Activated CD8-positive, alpha-beta T cell treated with anti-CD3 and anti-CD28 coated beads for 36 hours (primary cell): Measurements from ENCODE around the gene CD109. TPM values are rescaled to one million over a fixed set of nuclear protein-coding genes. Genes with fewer than 3 reads are reported as not detected.
A peak's percentile ranks its signal among the peaks of the same experiment; 100 is the strongest.
"Not testable (repeated sequence)": the region's sequence is repeated elsewhere in the genome, so short reads cannot be mapped to it uniquely, and the experiment has no call there.

Source experiments
- ATAC-seq: fragments of 200-7000 bp; cut with Tn5 transposase; one replicate; pipeline ENCODE4 v1.10.0; 2021; ENCODE audit warnings: mild to moderate bottlenecking, moderate library complexity
- CTCF ChIA-PET: fragments of 350-600 bp; sonication (Branson Sonifier 250); formaldehyde crosslinking; loops from one replicate; lab custom pipeline; 2021; ENCODE audit warnings: antibody characterized with exemption; lab: Charles Lee
- POLR2A ChIA-PET: fragments of 350-600 bp; sonication (Branson Sonifier 250); formaldehyde crosslinking; loops from one replicate; lab custom pipeline; 2021; ENCODE audit warnings: antibody characterized with exemption; lab: Charles Lee
- DNase-seq: peaks from one replicate; pipeline ENCODE4 v3.0.0-alpha.2; 2020
- H3K27ac Mint-ChIP-seq: one replicate; pipeline ENCODE4 v1.8.0; 2021; ENCODE audit warnings: mild to moderate bottlenecking, mixed read lengths
- H3K27me3 Mint-ChIP-seq: one replicate; pipeline ENCODE4 v1.8.0; 2021; ENCODE audit warnings: mixed read lengths
- H3K36me3 Mint-ChIP-seq: one replicate; pipeline ENCODE4 v1.8.0; 2021; ENCODE audit warnings: low read depth, mixed read lengths
- H3K4me1 Mint-ChIP-seq: one replicate; pipeline ENCODE4 v1.8.0; 2021; ENCODE audit warnings: low read depth, mixed read lengths
- H3K4me3 Mint-ChIP-seq: one replicate; pipeline ENCODE4 v1.8.0; 2021; ENCODE audit warnings: mild to moderate bottlenecking, moderate library complexity, mixed read lengths
- H3K9me3 Mint-ChIP-seq: one replicate; pipeline ENCODE4 v1.8.0; 2021; ENCODE audit warnings: mixed read lengths
- CTCF ChIP-seq: fragments of 200-600 bp; IDR thresholded peaks from one replicate; pipeline ENCODE4 v1.8.0; 2022; ENCODE audit warnings: antibody characterized with exemption, mild to moderate bottlenecking
- intact Hi-C: fragments of 100-400 bp; cut with micrococcal nuclease; formaldehyde crosslinking; loops from one replicate; pipeline ENCODE4 v1.10.0; 2022
- total RNA-seq, 2 experiments: library from RNA; stranded (reverse); gene quantifications; one replicate each; pipeline ENCODE4 v1.2.3, GENCODE V29; 2021

The CD109 gene
- total RNA-seq, 2 experiments from 2014 or later, result 9.5 to 10.6 TPM

GRCh38 chr6:73802366-73802765 lies 106.4 kb downstream of the CD109 start:
- CTCF ChIA-PET, result interaction anchor here (0.9 to 1.8 kb wide), 2 partner anchors 12 to 35 kb away, joined by 3 to 6 read pairs; no protein-coding TSS in a partner anchor
- no peak for ATAC-seq
- H3K27ac Mint-ChIP-seq, result no peak overlapping the region
- H3K36me3 Mint-ChIP-seq, result no peaks in the 10 kb centered on the region
- peaks cover 11% of the 10 kb centered on the region for H3K4me1 Mint-ChIP-seq
- TF ChIP-seq CTCF, result no peak
- intact Hi-C loops, result no loop called here
- no peak for DNase-seq
- no peaks in the 10 kb centered on the region for H3K27me3 Mint-ChIP-seq
- POLR2A ChIA-PET, result no interaction called here
- H3K9me3 Mint-ChIP-seq, result no peaks in the 10 kb centered on the region
- H3K4me3 Mint-ChIP-seq, result no peak overlapping the region

- Mint-ChIP-seq H3K4me3 (no peak overlapping the region), H3K27me3 (no peaks in the 10 kb centered on the region), H3K4me1 (peaks cover 6% of the 10 kb centered on the region), H3K36me3 (no peaks in the 10 kb centered on the region), H3K27ac (no peak overlapping the region), H3K9me3 (no peaks in the 10 kb centered on the region)
- ChIA-PET POLR2A (interaction anchor here (1.2 kb wide), 1 partner anchor 24 kb away, joined by 3 read pairs; no protein-coding TSS in a partner anchor), CTCF (interaction anchor here (0.9 to 1.8 kb wide), 2 partner anchors 37 to 52 kb away, joined by 3 to 6 read pairs; no protein-coding TSS in a partner anchor)
- ATAC-seq, result no peak
- intact Hi-C loops, result no loop called here
- no peak for TF ChIP-seq CTCF
- DNase-seq, result peak; percentile 6
Measured at GRCh38 chr6:73803562-73804241, 107.7 kb downstream of the CD109 start.

GRCh38 chr6:73805221-73805620 lies 109.2 kb downstream of the CD109 start:
- H3K9me3 Mint-ChIP-seq, H3K4me1 Mint-ChIP-seq, POLR2A ChIA-PET, ATAC-seq, H3K27me3 Mint-ChIP-seq, CTCF ChIA-PET, H3K36me3 Mint-ChIP-seq, H3K4me3 Mint-ChIP-seq, intact Hi-C loops, DNase-seq, H3K27ac Mint-ChIP-seq: not testable (repeated sequence)

GRCh38 chr6:73805982-73806381 lies 110.0 kb downstream of the CD109 start:
- H3K9me3 Mint-ChIP-seq, H3K27ac Mint-ChIP-seq, H3K36me3 Mint-ChIP-seq, H3K27me3 Mint-ChIP-seq, ATAC-seq, DNase-seq, H3K4me1 Mint-ChIP-seq, H3K4me3 Mint-ChIP-seq, CTCF ChIA-PET, POLR2A ChIA-PET, intact Hi-C loops: not testable (repeated sequence)

- TF ChIP-seq CTCF, result no peak
- peaks cover under 1% of the 10 kb centered on the region for H3K27me3 Mint-ChIP-seq
- intact Hi-C loops, result no loop called here
- ChIA-PET CTCF (no interaction called here), POLR2A (no interaction called here)
- no peaks in the 10 kb centered on the region for H3K9me3 Mint-ChIP-seq
- H3K4me3 Mint-ChIP-seq, result no peak overlapping the region
- no peaks in the 10 kb centered on the region for H3K36me3 Mint-ChIP-seq
- ATAC-seq (no peak), DNase-seq (no peak)
- H3K27ac Mint-ChIP-seq, result no peak overlapping the region
- no peaks in the 10 kb centered on the region for H3K4me1 Mint-ChIP-seq
Measured at GRCh38 chr6:73811706-73812105, 115.7 kb downstream of the CD109 start.

GRCh38 chr6:73817253-73817652 lies 121.2 kb downstream of the CD109 start:
- H3K4me3 Mint-ChIP-seq, result no peak overlapping the region
- H3K27me3 Mint-ChIP-seq, result peaks cover 2% of the 10 kb centered on the region
- ChIA-PET CTCF (no interaction called here), POLR2A (no interaction called here)
- intact Hi-C loops, result no loop called here
- peaks cover 8% of the 10 kb centered on the region for H3K36me3 Mint-ChIP-seq
- no peaks in the 10 kb centered on the region for H3K4me1 Mint-ChIP-seq
- ATAC-seq, result no peak
- no peak for DNase-seq
- no peak overlapping the region for H3K27ac Mint-ChIP-seq
- H3K9me3 Mint-ChIP-seq, result peaks cover 9% of the 10 kb centered on the region
- no peak for TF ChIP-seq CTCF
